CMK (cell line): ENCODE results near the gene OR2AK2.

ENCODE experiments used
- DNase-seq: peaks from one replicate; pipeline ENCODE4 v3.0.0-alpha.2; 2010; ENCODE audit warnings: low read depth

OR2AK2 gene

GRCh38 chr1:247964933-247965332, at the start of gene OR2AK2:
OR2AK2 (plus strand) TSS chr1:247965233; CDS start chr1:247965377, 144 bp downstream.
- DNase-seq: no peak

- no peak for DNase-seq
Measured at GRCh38 chr1:247919952-247920351, 45.1 kb upstream of the OR2AK2 start, which contains the start of gene OR2T8. OR2T8 (plus strand) TSS chr1:247920252; CDS start chr1:247921018, 766 bp downstream.

- no peak for DNase-seq
Measured at GRCh38 chr1:247923941-247924340, 41.1 kb upstream of the OR2AK2 start.

GRCh38 chr1:247924868-247925267, 40.2 kb upstream of the OR2AK2 start, which contains the start of gene OR2AJ1:
OR2AJ1 (plus strand) TSS chr1:247924889; CDS start chr1:247933769, 8,880 bp downstream.
- no peak for DNase-seq

DNA sequence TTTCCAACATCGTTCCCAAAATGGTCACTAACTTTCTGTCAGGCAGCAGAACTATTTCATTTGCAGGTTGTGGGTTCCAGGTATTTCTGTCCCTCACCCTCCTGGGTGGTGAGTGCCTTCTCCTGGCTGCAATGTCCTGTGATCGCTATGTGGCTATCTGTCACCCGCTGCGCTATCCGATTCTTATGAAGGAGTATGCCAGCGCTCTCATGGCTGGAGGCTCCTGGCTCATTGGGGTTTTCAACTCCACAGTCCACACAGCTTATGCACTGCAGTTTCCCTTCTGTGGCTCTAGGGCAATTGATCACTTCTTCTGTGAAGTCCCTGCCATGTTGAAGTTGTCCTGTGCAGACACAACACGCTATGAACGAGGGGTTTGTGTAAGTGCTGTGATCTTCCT, 31.0 kb upstream of the OR2AK2 start:
- no peak for DNase-seq

DNA sequence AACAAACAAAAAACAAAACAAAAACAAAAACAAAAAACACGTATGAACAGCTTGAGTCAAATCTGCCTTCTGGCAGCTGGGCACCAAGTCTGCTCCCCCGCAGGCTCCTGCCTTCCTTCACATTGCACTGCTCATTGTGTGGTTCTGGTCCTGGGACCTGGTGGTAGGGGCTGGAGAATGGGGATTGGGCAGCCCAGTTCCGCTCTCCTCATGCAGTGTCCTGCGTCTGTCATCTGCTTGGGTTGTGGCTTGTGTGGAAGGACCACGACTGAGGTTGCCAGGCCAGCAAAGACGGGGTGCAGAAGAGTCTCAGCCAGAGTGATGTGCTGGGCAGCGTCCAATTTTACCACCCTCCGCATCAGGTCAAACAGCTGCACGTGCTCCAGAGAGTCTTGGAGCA, 29.3 kb upstream of the OR2AK2 start:
- no peak for DNase-seq

- DNase-seq: no peak
Measured at GRCh38 chr1:247936415-247936814, 28.6 kb upstream of the OR2AK2 start.

DNA sequence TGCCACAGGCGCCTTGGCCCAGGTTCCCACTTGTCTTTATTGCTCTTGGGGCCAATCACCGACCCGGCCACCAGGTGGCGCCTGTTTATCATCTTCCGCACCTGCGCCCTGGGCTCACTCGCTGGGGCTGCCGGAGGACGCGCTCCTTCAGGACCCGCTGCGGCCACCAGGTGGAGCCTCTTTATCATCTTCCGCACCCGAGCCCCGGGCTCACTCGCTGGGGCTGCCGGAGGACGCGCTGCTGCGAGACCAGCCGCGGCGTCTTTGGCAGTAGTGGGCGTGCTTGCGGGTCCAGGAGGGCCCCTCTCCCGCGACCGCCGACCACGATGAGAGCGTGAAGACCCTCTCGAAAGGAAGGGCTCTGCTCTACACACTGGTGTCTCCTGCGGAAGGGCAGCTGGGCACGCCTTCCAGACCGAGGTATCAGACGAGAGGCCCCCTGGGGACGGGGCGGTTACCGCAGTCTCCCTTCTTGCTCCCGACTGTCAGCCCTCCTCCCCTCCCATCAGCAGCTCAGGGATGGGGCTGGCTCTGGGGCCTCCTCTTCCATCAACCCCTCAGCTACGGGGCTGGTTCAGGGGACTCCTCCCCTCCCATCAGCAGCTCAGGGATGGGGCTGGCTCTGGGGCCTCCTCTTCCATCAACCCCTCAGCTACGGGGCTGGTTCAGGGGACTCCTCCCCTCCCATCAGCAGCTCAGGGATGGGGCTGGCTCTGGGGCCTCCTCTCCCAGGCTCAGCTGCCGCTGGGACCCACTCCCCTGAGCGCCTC, 27.9 kb upstream of the OR2AK2 start:
- peak; percentile 41 for DNase-seq

- no peak for DNase-seq
Measured at GRCh38 chr1:247942624-247943023, 22.4 kb upstream of the OR2AK2 start.

- no peak for DNase-seq
Measured at GRCh38 chr1:247948558-247948957, 16.5 kb upstream of the OR2AK2 start, which contains the start of gene OR2L8. OR2L8 (plus strand) TSS chr1:247948858; CDS start chr1:247948858, 0 bp downstream.

GRCh38 chr1:247953408-247953807, 11.6 kb upstream of the OR2AK2 start:
- DNase-seq: no peak

- no peak for DNase-seq
Measured at GRCh38 chr1:247961791-247962190, 3.2 kb upstream of the OR2AK2 start.

DNA sequence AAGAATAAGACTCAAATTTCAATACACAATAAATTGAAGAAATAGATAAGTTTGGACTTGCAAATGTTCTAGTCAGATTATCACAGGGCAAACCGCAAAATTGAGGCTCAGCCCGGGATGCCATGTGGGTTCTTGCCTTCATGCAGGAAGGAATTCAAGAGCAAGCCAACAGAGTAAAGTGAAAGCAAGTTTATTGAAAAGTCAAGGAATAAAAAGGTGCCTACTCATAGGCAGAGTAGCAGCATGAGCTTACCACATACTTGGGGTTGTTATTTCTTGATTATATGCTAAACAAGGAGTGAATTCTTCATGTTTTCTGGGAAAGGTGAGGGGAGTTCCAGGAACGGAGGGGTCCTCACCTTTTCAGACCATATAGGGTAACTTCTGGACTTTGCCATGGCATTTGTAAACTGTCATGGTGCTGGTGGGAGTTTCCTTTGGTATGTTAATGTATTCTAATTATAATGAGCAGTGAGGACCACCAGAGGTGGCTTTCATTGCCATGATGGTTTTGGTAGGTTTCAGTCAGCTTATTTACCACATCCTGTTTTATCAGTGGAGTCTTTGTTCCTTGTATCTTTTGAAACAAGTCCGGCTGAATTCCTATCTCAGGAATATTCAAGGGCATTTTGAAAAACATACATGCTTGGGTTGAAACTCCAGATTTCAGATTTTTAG, 2.0 kb upstream of the OR2AK2 start:
- peak; percentile 36 for DNase-seq

DNA sequence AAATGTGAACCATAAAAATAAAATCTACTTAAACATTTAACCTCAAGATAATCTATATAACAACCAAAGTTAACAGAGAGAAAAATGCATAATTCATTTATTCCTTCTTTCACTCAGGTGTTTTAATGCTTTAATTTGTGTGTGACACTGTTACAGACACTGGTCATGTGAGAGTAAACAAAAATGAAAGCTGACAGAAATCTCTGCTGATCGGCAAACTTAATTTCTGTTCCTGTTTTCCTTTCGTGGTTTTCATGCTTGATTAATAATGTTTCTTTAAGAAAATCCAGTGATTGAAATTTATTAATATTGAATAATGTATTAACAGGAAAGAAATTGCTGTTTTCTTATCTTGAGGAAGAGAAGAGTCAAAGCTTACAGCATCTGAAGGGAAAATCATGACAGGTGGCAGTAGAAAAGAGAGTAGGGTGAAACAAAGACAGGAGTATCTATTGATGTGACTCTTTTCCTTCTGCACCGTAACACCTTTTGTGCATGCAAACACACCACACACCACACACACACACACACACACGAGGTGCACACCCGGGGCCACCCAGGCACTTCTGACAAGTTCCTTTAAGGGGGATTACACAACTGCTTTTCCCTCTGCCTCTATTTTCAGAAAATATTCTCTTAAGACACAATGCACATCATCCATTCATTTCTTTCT, 1.6 kb downstream of the OR2AK2 start:
- DNase-seq: no peak

DNA sequence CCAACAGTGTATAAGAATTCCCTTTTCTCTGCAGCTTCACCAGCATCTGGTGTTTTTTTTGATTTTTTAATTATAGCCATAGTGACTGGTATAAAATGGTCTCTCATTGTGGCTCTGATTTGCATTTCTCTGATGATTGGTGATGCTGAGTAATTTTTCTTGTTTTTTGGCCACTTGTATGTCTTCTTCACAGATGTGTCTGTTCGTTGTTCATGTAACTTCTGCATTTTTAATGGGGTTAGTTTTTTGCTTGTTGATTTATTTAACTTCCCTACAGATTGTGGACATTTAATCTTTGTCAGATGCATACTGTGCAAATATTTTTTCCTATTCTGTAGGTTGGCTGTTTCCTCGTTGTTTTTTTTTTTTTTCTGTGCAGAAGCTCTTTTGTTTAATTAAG, 28.0 kb downstream of the OR2AK2 start:
- DNase-seq: no peak

DNA sequence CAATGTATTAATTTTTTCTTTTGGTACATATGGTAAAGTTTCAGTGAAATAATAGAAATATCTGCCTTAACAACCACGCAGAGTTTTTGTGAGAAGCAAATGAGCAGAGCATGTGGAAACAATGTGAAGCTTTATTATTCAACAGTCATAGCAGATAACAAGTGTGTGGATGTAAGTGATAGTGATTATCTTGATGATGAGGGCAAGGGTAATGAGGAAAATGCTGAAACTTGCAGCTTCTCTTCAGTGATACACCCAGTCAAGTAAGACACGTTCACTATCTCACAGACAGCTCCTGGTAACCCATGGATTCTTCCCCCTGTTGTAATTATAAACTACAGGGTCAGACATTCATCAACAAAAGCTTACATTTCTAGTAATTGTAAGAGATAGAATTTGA, 33.8 kb downstream of the OR2AK2 start:
- peak; percentile 44 for DNase-seq

- DNase-seq: no peak
Measured at GRCh38 chr1:248000169-248000568, 35.1 kb downstream of the OR2AK2 start.

- DNase-seq: no peak
Measured at GRCh38 chr1:248007778-248008177, 42.7 kb downstream of the OR2AK2 start.

DNA sequence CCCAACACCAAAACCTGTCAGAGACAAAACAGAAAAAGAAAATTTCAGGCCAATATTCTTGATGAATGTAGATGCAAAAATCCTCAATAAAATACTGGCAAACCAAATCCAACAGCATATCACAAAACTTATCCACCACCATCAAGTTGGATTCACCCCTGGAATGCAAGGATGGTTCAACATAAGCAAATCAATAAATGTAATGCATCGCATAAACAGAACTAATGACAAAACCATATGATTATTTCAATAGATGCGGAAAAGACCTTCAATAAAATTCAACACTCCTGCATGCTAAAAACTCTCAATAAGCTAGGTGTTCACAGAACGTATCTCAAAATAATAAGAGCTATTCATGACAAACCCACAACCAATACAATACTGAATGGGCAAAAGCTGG, 44.6 kb downstream of the OR2AK2 start:
- no peak for DNase-seq

- no peak for DNase-seq
Measured at GRCh38 chr1:248013229-248013710, 48.2 kb downstream of the OR2AK2 start, which contains the start of gene OR2L5. OR2L5 (plus strand) TSS chr1:248013660; CDS start chr1:248021948, 8,288 bp downstream.

GRCh38 chr1:248015803-248016202, 50.8 kb downstream of the OR2AK2 start:
- no peak for DNase-seq
